Urinary bladder (tissue), 4 donors: Measurements from ENCODE around the gene GALNT7. TPM values are rescaled to one million over a fixed set of nuclear protein-coding genes. Genes with fewer than 3 reads are reported as not detected.
A peak's percentile ranks its signal among the peaks of the same experiment; 100 is the strongest.

ENCODE experiments used
- DNase-seq: peaks from one replicate; pipeline ENCODE4 v3.0.0-alpha.2; 2015; ENCODE audit errors: extremely low spot score
- H3K27ac ChIP-seq: one replicate; pipeline ENCODE4 v1.5.1; 2013; ENCODE audit warnings: low read depth, mild to moderate bottlenecking, moderate library complexity
- H3K36me3 ChIP-seq: one replicate; pipeline ENCODE4 v1.6.1; 2013; ENCODE audit warnings: mild to moderate bottlenecking, moderate library complexity; ENCODE audit not compliant: insufficient read depth
- H3K4me1 ChIP-seq: one replicate; pipeline ENCODE4 v1.6.1; 2013; ENCODE audit warnings: mild to moderate bottlenecking, moderate library complexity; ENCODE audit not compliant: insufficient read depth
- H3K4me3 ChIP-seq: one replicate; pipeline ENCODE4 v1.5.1; 2013; ENCODE audit warnings: low read depth, low read length
- WGBS: extraction: QIAGEN DNeasy Blood & Tissue Kit; methylation state at CpG from one replicate; pipeline ENCODE4 v1.1.7; 2013; 5-methylcytosine and 5-hydroxymethylcytosine counted together
- polyA plus RNA-seq: library from polyadenylated mRNA; stranded (reverse); fragments of 200-250 nt; gene quantifications from one replicate; pipeline ENCODE4 v1.2.3, GENCODE V29; 2013
- small RNA-seq: library from RNA; depleted of rRNA; stranded (forward); fragments of <200 nt; gene quantifications from one replicate; pipeline ENCODE3, GENCODE V24; 2014
- total RNA-seq: library from RNA; depleted of rRNA; stranded (reverse); fragments of >200 nt; gene quantifications from one replicate; pipeline ENCODE4 v1.2.3, GENCODE V29; 2014
- donor health status: healthy with polysubstance abuse.
- donor health status: healthy.

GALNT7 gene
- total and polyA plus RNA-seq, 2 donors = 11.6 to 48.6 TPM

DNA sequence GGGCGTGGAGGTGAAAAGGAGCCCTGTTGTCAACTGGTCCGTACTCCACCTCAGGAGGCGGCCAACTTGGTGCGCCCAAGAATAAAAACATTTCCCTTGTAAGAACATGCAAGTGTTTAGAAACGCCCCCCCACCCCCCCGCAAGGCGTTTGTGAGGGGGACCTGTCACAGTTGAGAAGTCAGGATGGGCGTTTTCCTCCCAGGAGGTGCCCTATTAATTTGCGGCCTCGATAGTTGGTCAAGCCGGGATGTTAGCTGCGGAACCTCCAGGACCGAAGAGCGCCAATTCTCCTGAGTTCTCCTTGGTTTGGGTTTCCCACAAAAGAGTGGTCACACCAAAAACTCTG, 201.5 kb downstream of the GALNT7 start:
- no peaks in the 10 kb centered on the region for H3K36me3 ChIP-seq

DNA sequence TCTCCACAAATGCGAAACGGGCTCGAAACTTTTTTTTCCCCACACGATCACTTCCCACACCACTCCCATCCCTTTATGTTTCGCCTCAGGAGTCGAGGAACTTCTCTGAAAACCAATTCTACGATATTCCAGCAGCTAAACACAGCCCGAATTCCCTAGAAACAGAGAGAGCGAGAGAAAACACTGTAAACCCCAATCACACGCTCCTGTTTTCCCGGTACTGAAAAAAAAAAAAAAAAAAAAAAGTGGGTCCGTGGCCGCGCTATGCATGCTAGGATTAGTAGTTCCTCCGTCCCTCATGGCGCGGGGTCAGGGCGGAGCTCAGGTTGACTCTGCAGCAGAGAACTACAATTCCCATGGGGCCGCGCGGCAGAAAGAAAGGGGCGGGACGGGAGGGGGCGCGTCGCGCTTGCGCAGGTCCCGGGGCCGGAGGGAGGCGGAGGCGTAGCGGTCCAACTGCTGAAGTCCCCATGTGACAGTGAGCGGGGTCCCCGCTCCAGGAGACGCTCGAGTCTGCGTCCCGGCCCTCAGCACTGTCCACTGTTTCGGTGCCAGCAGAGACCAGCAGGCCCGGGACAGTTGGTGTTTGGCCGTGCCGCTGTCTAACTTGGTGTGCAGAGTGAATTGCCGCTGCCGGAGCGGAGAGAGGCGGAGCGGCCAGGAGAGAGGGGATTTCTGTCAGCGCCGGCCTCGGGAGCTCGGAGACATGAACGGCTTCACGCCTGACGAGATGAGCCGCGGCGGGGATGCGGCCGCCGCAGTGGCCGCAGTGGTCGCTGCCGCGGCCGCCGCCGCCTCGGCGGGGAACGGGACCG, 202.1 kb downstream of the GALNT7 start, which contains the start of gene SAP30:
SAP30 (plus strand) TSS at position 478 of the 815 bp plus-strand sequence; CDS start at position 707, 229 bp downstream.
- Histone ChIP-seq H3K4me3 (peak within 1 kb of the TSS; percentile 90), H3K36me3 (no peaks in the 10 kb centered on the region), H3K4me1 (no peaks in the 10 kb centered on the region), H3K27ac (peak within 1 kb of the TSS; percentile 87)
- DNase-seq = peak; percentile 98
- WGBS = under 1% methylated on average over 72 of the region's 72 CpGs

More for the DNA sequence above, 201.5 kb downstream of the GALNT7 start:
- under 1% methylated on average over 14 of the region's 14 CpGs for WGBS
- Histone ChIP-seq H3K4me3 (peak overlapping the region; percentile 62), H3K27ac (peak overlapping the region; percentile 79), H3K4me1 (no peaks in the 10 kb centered on the region)
- DNase-seq = no peak

DNA sequence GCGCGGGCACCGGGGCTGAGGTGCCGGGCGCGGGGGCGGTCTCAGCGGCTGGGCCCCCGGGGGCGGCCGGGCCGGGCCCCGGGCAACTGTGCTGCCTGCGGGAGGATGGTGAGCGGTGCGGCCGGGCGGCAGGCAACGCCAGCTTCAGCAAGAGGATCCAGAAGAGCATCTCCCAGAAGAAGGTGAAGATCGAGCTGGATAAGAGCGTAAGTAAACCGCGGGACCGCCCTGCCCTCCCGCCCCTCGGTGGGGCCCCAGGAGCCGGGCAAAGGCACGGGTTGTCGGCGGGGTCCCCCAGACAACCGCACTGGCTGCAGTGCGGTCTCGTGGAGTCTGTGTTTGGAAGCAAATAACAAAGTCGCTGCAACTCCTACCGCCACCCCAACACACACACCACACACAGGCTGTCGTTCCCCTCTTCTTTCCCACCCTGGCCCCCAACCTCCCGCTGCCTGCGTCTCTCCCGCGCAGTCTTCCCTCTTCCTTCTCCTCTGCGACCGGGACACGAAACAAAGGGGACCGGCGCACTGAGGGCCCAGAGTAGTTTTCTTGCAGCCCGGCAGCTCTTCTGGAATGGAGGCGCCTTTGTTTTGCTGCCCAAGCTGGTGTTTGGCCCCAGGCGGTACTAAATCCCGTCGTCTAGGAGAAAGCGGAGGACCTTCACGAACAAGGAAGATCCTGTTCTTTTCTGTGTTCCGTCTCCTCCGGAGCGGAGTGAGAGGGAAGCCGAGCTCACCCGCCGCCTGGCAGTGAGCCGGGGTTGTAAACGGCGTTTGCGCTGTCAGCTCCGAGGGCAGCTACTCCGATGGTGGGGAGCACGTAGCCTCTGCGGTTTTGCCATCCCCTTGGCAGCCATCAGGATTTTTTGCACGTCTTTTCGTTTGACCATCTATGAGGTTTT, 202.9 kb downstream of the GALNT7 start:
- no peaks in the 10 kb centered on the region for H3K4me1 ChIP-seq
- DNase-seq = peak; percentile 47
- peak overlapping the region; percentile 90 for H3K4me3 ChIP-seq
- peak overlapping the region; percentile 87 for H3K27ac ChIP-seq
- H3K36me3 ChIP-seq = no peaks in the 10 kb centered on the region
- WGBS = under 1% methylated on average over 68 of the region's 68 CpGs

Small RNA genes lying within 50 kb of the gene (small RNA-seq; reads per million reads assigned to genes)
- not detected for gene MIR548T
- gene RN7SL253P = not detected

Other genes with a start within 250 kb of the GALNT7 start
- 94.1 TPM for gene HMGB2, start 165.5 kb downstream of the GALNT7 start, total RNA-seq
- 109 TPM for gene HMGB2, start 165.5 kb downstream of the GALNT7 start, polyA plus RNA-seq
- gene SAP30, start 202.1 kb downstream of the GALNT7 start, total RNA-seq = 16.6 TPM
- gene SAP30, start 202.1 kb downstream of the GALNT7 start, polyA plus RNA-seq = 24.8 TPM
- gene SCRG1, start 230.3 kb downstream of the GALNT7 start, total RNA-seq = 2.4 TPM
- 12.6 TPM for gene SCRG1, start 230.3 kb downstream of the GALNT7 start, polyA plus RNA-seq